Spleen (tissue), 11 donors: ENCODE measurements around the gene RILP. TPM values are rescaled to one million over a fixed set of nuclear protein-coding genes. Genes with fewer than 3 reads are reported as not detected.

Experiments used
- DNase-seq: peaks from one replicate; pipeline ENCODE4 v3.0.0-alpha.2; 2020
- H3K27ac ChIP-seq, 8 donors: fragments of 200-600 bp; sonication (generic) in 7 of 8; 1 replicate in 4 of 8; 2 replicates in 4 of 8; pipeline versions ENCODE4 v1.5.0 to v1.8.0; 2016 to 2021; ENCODE audit warnings: inconsistent platforms in 4 of 8, mild to moderate bottlenecking in 4 of 8, moderate library complexity in 1 of 8
- H3K27me3 ChIP-seq, 7 donors: fragments of 200-600 bp; sonication (generic) in 6 of 7; replicated peaks in 1 of 7; 1 replicate in 4 of 7; 2 replicates in 3 of 7; pipeline versions ENCODE4 v1.5.0 to v1.8.0; 2016 to 2021; ENCODE audit warnings: inconsistent platforms in 3 of 7, mild to moderate bottlenecking in 1 of 7
- H3K36me3 ChIP-seq, 6 donors: fragments of 200-600 bp; sonication (generic) in 5 of 6; 1 replicate in 4 of 6; 2 replicates in 2 of 6; pipeline versions ENCODE4 v1.5.0 to v1.8.0; 2016 to 2021; ENCODE audit warnings: inconsistent platforms in 2 of 6
- H3K4me1 ChIP-seq, 6 donors: fragments of 200-600 bp; sonication (generic) in 5 of 6; 1 replicate in 3 of 6; 2 replicates in 3 of 6; pipeline versions ENCODE4 v1.5.0 to v1.8.0; 2016 to 2021; ENCODE audit warnings: inconsistent platforms in 3 of 6
- H3K4me3 ChIP-seq, 8 donors: fragments of 200-600 bp; sonication (generic) in 7 of 8; 1 replicate in 4 of 8; 2 replicates in 4 of 8; pipeline versions ENCODE4 v1.5.0 to v1.8.0; 2016 to 2021; ENCODE audit warnings: inconsistent platforms in 4 of 8, mild to moderate bottlenecking in 4 of 8, moderate library complexity in 2 of 8
- H3K9me3 ChIP-seq, 8 donors: fragments of 200-600 bp; sonication (generic) in 7 of 8; 1 replicate in 4 of 8; 2 replicates in 4 of 8; pipeline versions ENCODE4 v1.5.0 to v1.8.0; 2016 to 2021; ENCODE audit warnings: inconsistent platforms in 4 of 8
- POLR2A ChIP-seq, 3 donors: fragments of 450-650 bp; IDR thresholded peaks; one replicate each; pipeline ENCODE4 v1.5.1; 2017; ENCODE audit warnings: antibody characterized with exemption in 3 of 3, mild to moderate bottlenecking in 1 of 3
- POLR2AphosphoS5 ChIP-seq, 3 donors: sonication (generic); formaldehyde crosslinking; IDR thresholded peaks; one replicate each; pipeline ENCODE4 v1.5.1; 2017; ENCODE audit warnings: antibody characterized with exemption in 3 of 3
- WGBS, 5 donors: extraction: QIAGEN DNeasy Blood & Tissue Kit in 3 of 5; methylation state at CpG; one replicate each; pipeline versions ENCODE4 v1.1.5 to v1.1.7; 2013 to 2018; 5-methylcytosine and 5-hydroxymethylcytosine counted together
- intact Hi-C: fragments of 100-400 bp; cut with DNase I; formaldehyde crosslinking; loops from one replicate; pipeline ENCODE4 v1.15.0; 2023; ENCODE audit warnings: low total_unique reads
- polyA plus RNA-seq, 3 donors: library from polyadenylated mRNA; stranded (reverse); fragments of 200-250 nt; gene quantifications; one replicate each; pipeline ENCODE4 v1.2.1, GENCODE V29; 2013
- total RNA-seq, 7 donors: library from RNA; depleted of rRNA in 3 of 7; stranded (reverse); fragments of >200 nt in 3 of 7; fragmentation: NEBNext Ultra II Directional in 4 of 7; extraction: Animal tissue kit (Norgen Biotek cat#: 25700) in 4 of 7; gene quantifications; one replicate each; pipeline versions ENCODE4 v1.1.0 to v1.2.1, GENCODE V29; 2016 to 2021
- TF ChIP-seq, protein P1 (sequence below), 11 experiments: fragments of 200-600 bp in 7 of 11; fragments of 450-650 bp in 4 of 11; sonication (generic) in 4 of 11; IDR thresholded peaks in 8 of 11; conservative IDR thresholded peaks in 3 of 11; 1 replicate in 7 of 11; 2 replicates in 4 of 11; pipeline versions ENCODE4 v1.4.0 to v1.8.0; 2016 to 2021; ENCODE audit warnings: antibody characterized with exemption in 11 of 11, inconsistent platforms in 4 of 11, mild to moderate bottlenecking in 1 of 11
- donor health status: healthy with polysubstance abuse.
- donor health status: DM: no; HTN: no; CAD: no; lungs with moderate emphysema.
- donor health status: DM: no; HTN: no; CAD: no.
- donor health status: Bipolar disorder and iron deficiency.
- donor health status: healthy.
- donor health status: DM: no; HTN: no; CAD: no.
- donor health status: DM: yes; HTN: yes; CAD: no.

The RILP gene
- total and polyA plus RNA-seq, 10 donors: 14.7 to 43.9 (median 25.0) TPM

DNA sequence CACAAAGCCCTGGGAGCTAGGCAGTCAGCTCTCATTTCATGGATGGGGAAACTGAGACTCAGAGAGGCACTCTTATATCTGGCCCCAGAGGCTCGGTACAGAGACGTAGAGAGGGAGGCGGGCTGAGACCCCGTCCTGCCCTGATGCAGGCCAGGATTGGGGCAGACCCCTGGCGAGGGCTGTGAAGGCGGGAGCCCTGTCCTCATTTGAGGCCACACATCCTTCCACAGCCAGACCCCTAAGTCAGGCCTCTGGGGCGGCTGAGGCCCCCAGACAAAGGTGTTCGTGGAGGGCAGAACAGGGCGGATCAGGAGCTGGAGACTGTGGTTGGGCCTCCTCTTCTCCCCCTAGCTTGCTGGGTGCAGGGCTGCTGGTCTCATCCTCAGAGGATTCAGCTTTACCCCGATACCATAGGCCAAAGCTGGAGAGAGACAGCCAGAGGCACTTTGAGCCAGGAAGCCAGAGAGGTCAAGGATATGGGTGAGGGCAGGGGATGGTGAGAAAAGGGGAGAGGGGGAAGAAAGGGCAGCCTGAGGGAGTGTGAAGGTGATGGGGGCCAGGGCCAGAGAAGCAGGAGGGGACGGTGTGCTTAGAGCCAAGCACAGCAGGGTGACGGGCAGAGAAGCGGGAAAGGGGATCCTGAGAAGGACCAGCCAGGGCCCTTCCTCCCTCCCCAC, 3.3 kb downstream of the RILP start:
- DNase-seq: peak; percentile 72
- 69 to 81% (median 77%) methylated on average over 12 to 13 of the region's 13 CpGs for WGBS, 5 donors
- Histone ChIP-seq H3K9me3 (no peaks in the 10 kb centered on the region), H3K36me3 (peaks cover 0 to 35% (median 13%) of the 10 kb centered on the region in 6 donors), H3K27ac (peak overlapping the region; percentile 71 to 99 (median 86)), H3K4me1 (peaks cover 53 to 82% (median 74%) of the 10 kb centered on the region in 6 donors), H3K4me3 (peak overlapping the region in 5 of 8 donors; percentile 64 to 84 (median 69)), H3K27me3 (no peaks in the 10 kb centered on the region)
- TF ChIP-seq POLR2A (IDR thresholded peaks at IDR 0.05) (no peak), POLR2AphosphoS5 (IDR thresholded peaks at IDR 0.05) (no peak)
- TF ChIP-seq, protein P1, sequence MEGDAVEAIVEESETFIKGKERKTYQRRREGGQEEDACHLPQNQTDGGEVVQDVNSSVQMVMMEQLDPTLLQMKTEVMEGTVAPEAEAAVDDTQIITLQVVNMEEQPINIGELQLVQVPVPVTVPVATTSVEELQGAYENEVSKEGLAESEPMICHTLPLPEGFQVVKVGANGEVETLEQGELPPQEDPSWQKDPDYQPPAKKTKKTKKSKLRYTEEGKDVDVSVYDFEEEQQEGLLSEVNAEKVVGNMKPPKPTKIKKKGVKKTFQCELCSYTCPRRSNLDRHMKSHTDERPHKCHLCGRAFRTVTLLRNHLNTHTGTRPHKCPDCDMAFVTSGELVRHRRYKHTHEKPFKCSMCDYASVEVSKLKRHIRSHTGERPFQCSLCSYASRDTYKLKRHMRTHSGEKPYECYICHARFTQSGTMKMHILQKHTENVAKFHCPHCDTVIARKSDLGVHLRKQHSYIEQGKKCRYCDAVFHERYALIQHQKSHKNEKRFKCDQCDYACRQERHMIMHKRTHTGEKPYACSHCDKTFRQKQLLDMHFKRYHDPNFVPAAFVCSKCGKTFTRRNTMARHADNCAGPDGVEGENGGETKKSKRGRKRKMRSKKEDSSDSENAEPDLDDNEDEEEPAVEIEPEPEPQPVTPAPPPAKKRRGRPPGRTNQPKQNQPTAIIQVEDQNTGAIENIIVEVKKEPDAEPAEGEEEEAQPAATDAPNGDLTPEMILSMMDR (IDR thresholded peaks at IDR 0.05 in 8 of 11, conservative IDR thresholded peaks at IDR 0.05 in 3 of 11): no peak
- intact Hi-C loops: no loop called here

DNA sequence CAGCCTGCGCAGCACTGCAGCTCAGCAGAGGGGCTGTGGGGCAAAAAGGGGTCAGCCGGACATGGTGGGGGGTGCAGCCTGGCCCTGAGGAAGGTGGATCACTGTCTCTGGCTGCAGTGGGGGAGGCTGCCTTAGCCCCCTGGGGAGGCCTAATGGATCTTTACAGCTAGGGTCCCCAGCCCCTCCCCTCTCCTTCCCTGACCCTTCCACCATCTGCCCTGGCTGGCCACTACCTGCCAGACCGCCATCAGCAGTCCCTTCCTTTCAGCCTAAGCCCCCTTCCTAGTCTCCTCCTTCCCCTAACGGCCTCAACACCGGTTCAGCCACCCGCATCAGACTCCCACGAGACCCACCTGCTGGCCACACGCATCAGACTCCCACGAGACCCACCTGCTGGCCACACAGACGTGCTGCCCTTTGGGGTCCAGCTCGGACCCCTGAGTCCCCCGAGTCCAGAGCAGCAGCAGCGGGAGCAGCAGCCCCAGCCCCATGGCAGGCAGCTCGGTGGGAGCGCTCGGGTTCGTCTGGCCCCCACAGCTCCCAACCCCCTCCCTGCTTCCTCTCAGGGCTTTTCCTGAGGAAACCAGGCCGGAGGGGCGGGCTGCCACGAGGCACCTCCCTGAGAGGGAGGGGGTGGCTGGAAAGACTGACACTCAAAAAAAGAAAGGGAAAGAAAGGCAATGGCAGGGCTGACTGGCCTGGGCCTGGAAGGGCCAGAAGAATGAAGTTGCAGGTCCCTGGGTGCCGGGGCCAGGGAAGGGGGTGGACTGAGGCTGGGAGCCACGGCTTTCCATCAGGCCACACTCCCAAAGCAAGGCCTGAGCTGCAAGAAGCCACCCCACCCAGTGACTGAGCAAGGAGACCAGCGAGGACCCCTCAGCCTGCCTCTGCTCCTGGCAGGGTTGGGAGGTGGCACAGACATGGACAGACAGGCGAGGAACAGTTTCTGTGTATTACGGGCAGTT, 4.2 kb downstream of the RILP start, which contains the start of gene SCARF1:
TSS of gene SCARF1 (minus strand) at position 526 of the 965 bp plus-strand sequence. CDS start at position 491, 35 bp downstream.
- Histone ChIP-seq H3K27me3 (no peaks in the 10 kb centered on the region), H3K9me3 (no peaks in the 10 kb centered on the region), H3K27ac (peak within 1 kb of the TSS; percentile 71 to 99 (median 86)), H3K4me3 (peak within 1 kb of the TSS; percentile 27 to 84 (median 66)), H3K4me1 (peaks cover 46 to 80% (median 66%) of the 10 kb centered on the region in 6 donors), H3K36me3 (peaks cover 0 to 33% (median 4%) of the 10 kb centered on the region in 6 donors)
- TF ChIP-seq, protein P1 (IDR thresholded peaks at IDR 0.05 in 8 of 11, conservative IDR thresholded peaks at IDR 0.05 in 3 of 11): no peak
- peak in 1 of 3 donors; percentile 28 for TF ChIP-seq POLR2A (IDR thresholded peaks at IDR 0.05)
- peak; percentile 84 to 91 (median 86) for TF ChIP-seq POLR2AphosphoS5 (IDR thresholded peaks at IDR 0.05)
- 25 to 33% (median 28%) methylated on average over 19 to 25 of the region's 25 CpGs for WGBS, 5 donors
- peak; percentile 89 for DNase-seq
- intact Hi-C loops: no loop called here

DNA sequence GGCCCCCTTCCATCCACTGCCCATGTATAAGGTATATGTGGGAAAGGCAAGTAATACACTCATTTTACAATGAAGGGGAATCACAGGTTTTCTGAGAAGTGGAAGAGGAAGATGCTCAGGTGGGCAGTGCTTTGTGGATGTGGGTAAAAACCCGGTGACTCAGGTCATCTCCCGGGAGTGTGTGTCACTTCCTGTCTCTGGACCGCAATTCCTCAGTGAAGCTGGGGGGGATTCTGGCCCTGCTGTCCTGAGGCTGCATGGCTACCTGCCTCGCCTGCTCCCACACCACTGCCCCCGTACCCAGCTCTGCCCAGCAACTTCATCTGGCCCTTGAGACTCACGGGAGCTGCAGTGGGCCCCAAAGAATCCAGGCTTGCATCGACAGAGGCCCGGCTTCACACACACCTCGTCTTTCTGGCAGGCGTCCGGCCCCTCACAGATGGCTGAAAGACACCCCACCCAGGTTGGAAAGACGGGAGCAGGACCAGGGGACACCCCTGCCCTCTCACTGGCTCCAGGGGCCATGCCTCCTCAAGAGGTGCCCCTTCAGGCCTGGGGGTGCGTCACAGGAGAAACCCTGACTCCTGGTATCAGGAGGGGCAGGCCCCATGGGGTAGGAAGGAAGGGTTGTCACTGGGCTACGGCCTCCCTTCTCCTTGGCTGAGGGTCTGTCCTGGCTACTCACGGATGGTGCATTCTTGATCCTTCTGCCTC, 5.0 kb downstream of the RILP start:
- Histone ChIP-seq H3K9me3 (no peaks in the 10 kb centered on the region), H3K4me3 (peak overlapping the region; percentile 27 to 84 (median 66)), H3K27me3 (no peaks in the 10 kb centered on the region), H3K27ac (peak overlapping the region; percentile 71 to 99 (median 86)), H3K36me3 (peaks cover 0 to 34% (median 0%) of the 10 kb centered on the region in 6 donors), H3K4me1 (peaks cover 39 to 80% (median 62%) of the 10 kb centered on the region in 6 donors)
- 17 to 23% (median 19%) methylated on average over 6 to 15 of the region's 15 CpGs for WGBS, 5 donors
- intact Hi-C loops: no loop called here
- DNase-seq: no peak
- TF ChIP-seq, protein P1 (IDR thresholded peaks at IDR 0.05 in 8 of 11, conservative IDR thresholded peaks at IDR 0.05 in 3 of 11): no peak
- TF ChIP-seq POLR2AphosphoS5 (IDR thresholded peaks at IDR 0.05): peak in 2 of 3 donors; percentile 1 to 4
